Thoracic aorta (tissue), 2 donors: ENCODE results near the gene CENPP. TPM values are rescaled to one million over a fixed set of nuclear protein-coding genes. Genes with fewer than 3 reads are reported as not detected.
A peak's percentile ranks its signal among the peaks of the same experiment; 100 is the strongest.

ENCODE experiments used
- ATAC-seq: fragments of 150-250 bp; one replicate; pipeline ENCODE4 v1.8.0; 2017; ENCODE audit warnings: low read depth; ENCODE audit not compliant: insufficient number of reproducible peaks, low FRiP score
- DNase-seq: peaks from one replicate; pipeline ENCODE4 v3.0.0-alpha.2; 2020; ENCODE audit warnings: low spot score
- H3K27ac ChIP-seq, 2 donors: fragments of 200-600 bp; sonication (generic); 1 replicate in 1 of 2; 2 replicates in 1 of 2; pipeline ENCODE4 v1.5.1; 2016; ENCODE audit warnings: mild to moderate bottlenecking in 2 of 2, moderate library complexity in 2 of 2
- H3K27me3 ChIP-seq: fragments of 200-600 bp; sonication (generic); replicated peaks from 2 replicates; pipeline ENCODE4 v1.6.0; 2016; ENCODE audit warnings: mild to moderate bottlenecking; ENCODE audit not compliant: insufficient read depth
- H3K36me3 ChIP-seq: fragments of 200-600 bp; sonication (generic); one replicate; pipeline ENCODE4 v1.5.1; 2016
- H3K4me1 ChIP-seq, 2 donors: fragments of 200-600 bp; sonication (generic); 1 replicate in 1 of 2; 2 replicates in 1 of 2; pipeline versions ENCODE4 v1.5.1 to v1.6.0; 2016; ENCODE audit warnings: low read depth in 2 of 2, mild to moderate bottlenecking in 1 of 2; ENCODE audit not compliant: control insufficient read depth in 1 of 2
- H3K4me3 ChIP-seq: fragments of 200-600 bp; sonication (generic); 2 replicates; pipeline ENCODE4 v1.5.1; 2016; ENCODE audit warnings: mild to moderate bottlenecking
- H3K9me3 ChIP-seq: fragments of 200-600 bp; sonication (generic); 2 replicates; pipeline ENCODE4 v1.5.1; 2016
- CTCF ChIP-seq: fragments of 200-600 bp; sonication (generic); IDR thresholded peaks from one replicate; pipeline ENCODE4 v1.5.1; 2019; ENCODE audit warnings: antibody characterized with exemption
- total RNA-seq, 2 donors: library from RNA; depleted of rRNA; stranded (reverse); fragments of >200 nt; gene quantifications; one replicate each; pipeline versions ENCODE4 v1.1.0 to v1.2.3, GENCODE V29; 2016

CENPP gene
- total RNA-seq, 2 donors from 2014 or later, result 3.8 to 13.6 TPM

- Histone ChIP-seq H3K36me3 (no peaks in the 10 kb centered on the region), H3K27ac (peak overlapping the region; percentile 63 to 74), H3K9me3 (no peaks in the 10 kb centered on the region), H3K4me1 (peaks cover 6 to 27% of the 10 kb centered on the region in 2 donors), H3K27me3 (no peaks in the 10 kb centered on the region), H3K4me3 (no peak overlapping the region)
- DNase-seq (no peak), ATAC-seq (no peak)
- TF ChIP-seq CTCF, result peak; percentile 46
Observed at GRCh38 chr9:92342825-92343488, 17.2 kb downstream of the CENPP start.

- H3K4me3 ChIP-seq, result no peak overlapping the region
- no peak for ATAC-seq
- H3K9me3 ChIP-seq, result no peaks in the 10 kb centered on the region
- no peaks in the 10 kb centered on the region for H3K27me3 ChIP-seq
- peaks cover 11 to 39% of the 10 kb centered on the region in 2 donors for H3K4me1 ChIP-seq
- DNase-seq, result no peak
- H3K27ac ChIP-seq, result no peak overlapping the region
- no peak for TF ChIP-seq CTCF
- no peaks in the 10 kb centered on the region for H3K36me3 ChIP-seq
Observed at GRCh38 chr9:92345582-92345981, 19.8 kb downstream of the CENPP start.

GRCh38 chr9:92349771-92350739 is 24.3 kb downstream of the CENPP start:
- Histone ChIP-seq H3K27me3 (no peaks in the 10 kb centered on the region), H3K27ac (peak overlapping the region; percentile 86 to 90), H3K4me1 (peaks cover 9 to 28% of the 10 kb centered on the region in 2 donors), H3K9me3 (peaks cover 5% of the 10 kb centered on the region), H3K4me3 (peak overlapping the region; percentile 41), H3K36me3 (no peaks in the 10 kb centered on the region)
- TF ChIP-seq CTCF, result no peak
- DNase-seq, result no peak
- ATAC-seq, result peak; percentile 88

GRCh38 chr9:92350740-92351133 is 25.0 kb downstream of the CENPP start:
- no peak for TF ChIP-seq CTCF
- H3K9me3 ChIP-seq, result peaks cover 7% of the 10 kb centered on the region
- peaks cover 9 to 33% of the 10 kb centered on the region in 2 donors for H3K4me1 ChIP-seq
- H3K27ac ChIP-seq, result peak overlapping the region; percentile 86 to 90
- no peak for DNase-seq
- no peaks in the 10 kb centered on the region for H3K27me3 ChIP-seq
- no peak overlapping the region for H3K4me3 ChIP-seq
- ATAC-seq, result no peak
- no peaks in the 10 kb centered on the region for H3K36me3 ChIP-seq

- ATAC-seq, result no peak
- no peak overlapping the region for H3K4me3 ChIP-seq
- no peaks in the 10 kb centered on the region for H3K36me3 ChIP-seq
- no peak for TF ChIP-seq CTCF
- no peaks in the 10 kb centered on the region for H3K27me3 ChIP-seq
- peak overlapping the region in 1 of 2 donors; percentile 32 for H3K27ac ChIP-seq
- H3K4me1 ChIP-seq, result peaks cover 9 to 24% of the 10 kb centered on the region in 2 donors
- no peak for DNase-seq
- H3K9me3 ChIP-seq, result peaks cover 9% of the 10 kb centered on the region
Observed at GRCh38 chr9:92353051-92353450, 27.3 kb downstream of the CENPP start.
